ENCODE results near the gene ARL15. TPM values are rescaled to one million over a fixed set of nuclear protein-coding genes. Genes with fewer than 3 reads are reported as not detected.

ARL15 gene
- polyA plus RNA-seq, 1 of the 3 experiments (the other 2 are of a cell fraction): 6.4 TPM

- Histone ChIP-seq H3K27ac (ENCODE audit: low read depth in 2 of 2, low read length in 1 of 2) (peak overlapping the region in 1 of 2 experiments; percentile 13; a peak in 1 of 4 replicates), H3K4me3 (ENCODE audit: low read depth in 2 of 2, low read length in 1 of 2) (no peak overlapping the region), H3K36me3 (replicated peaks in 1 of 2; ENCODE audit: control insufficient read depth in 1 of 2, insufficient read depth in 2 of 2, low read length in 1 of 2) (no peaks in the 10 kb centered on the region), H3K27me3 (ENCODE audit: insufficient read depth) (no peaks in the 10 kb centered on the region), H2AFZ (ENCODE audit: low read depth) (no peak overlapping the region), H3K79me2 (ENCODE audit: insufficient read depth) (no peaks in the 10 kb centered on the region), H3K4me2 (no peak overlapping the region), H3K9ac (no peak overlapping the region), H3K4me1 (ENCODE audit: control insufficient read depth in 1 of 2, insufficient read depth in 2 of 2, low read depth in 1 of 2, low read length in 1 of 2) (peaks cover 0 to 20% of the 10 kb centered on the region in 2 experiments; a peak in 1 of 4 replicates), H3K9me3 (no peaks in the 10 kb centered on the region), H3K9me2 (no peaks in the 10 kb centered on the region; the same call in 1 of the 2 replicates), H4K20me1 (ENCODE audit: insufficient read depth) (no peaks in the 10 kb centered on the region), H3F3A (replicated peaks; ENCODE audit: insufficient read depth) (peaks cover 16% of the 10 kb centered on the region)
- ChIA-PET POLR2A (no interaction called here), CTCF (no interaction called here)
- no peak for TF ChIP-seq FOXM1 (IDR thresholded peaks at IDR 0.05; ENCODE audit: low read depth)
- TF ChIP-seq TCF12 (IDR thresholded peaks at IDR 0.05): no peak
- no peak for TF ChIP-seq MEF2A (IDR thresholded peaks at IDR 0.05; ENCODE audit: borderline replicate concordance, low read depth)
- no peak for TF ChIP-seq GABPA (IDR thresholded peaks at IDR 0.05; ENCODE audit: low read depth)
- TF ChIP-seq CHD2 (IDR thresholded peaks at IDR 0.05; ENCODE audit: low read length, partially characterized antibody): no peak
- no peak for TF ChIP-seq POLR2AphosphoS5 (IDR thresholded peaks at IDR 0.05; ENCODE audit: low read depth, low read length)
- TF ChIP-seq RXRA (IDR thresholded peaks at IDR 0.05; ENCODE audit: borderline replicate concordance, low read depth): no peak
- no peak for TF ChIP-seq REST (IDR thresholded peaks at IDR 0.05; ENCODE audit: low read depth, low read length)
- TF ChIP-seq EZH2phosphoT487 (IDR thresholded peaks at IDR 0.05; ENCODE audit: borderline replicate concordance, low read depth): no peak
- no peak for TF ChIP-seq EP300 (IDR thresholded peaks at IDR 0.05; ENCODE audit: borderline replicate concordance in 1 of 2, low read depth in 1 of 2, low read length in 1 of 2)
- TF ChIP-seq YY1 (IDR thresholded peaks at IDR 0.05; ENCODE audit: low read depth): no peak
- DNase-seq: no peak
- 98% methylated on average over 3 of the region's 3 CpGs for whole genome bisulfite sequencing (ENCODE audit: low lambda C conversion rate)
These were observed 288.1 kb downstream of the ARL15 start for GRCh38 chr5:54022223-54022622.

GRCh38 chr5:54021431-54022164 is 288.8 kb downstream of the ARL15 start:
- Histone ChIP-seq H4K20me1 (ENCODE audit: insufficient read depth) (no peaks in the 10 kb centered on the region), H3K9me3 (no peaks in the 10 kb centered on the region), H3K4me2 (no peak overlapping the region), H3K9me2 (no peaks in the 10 kb centered on the region; the same call in 1 of the 2 replicates), H3K9ac (no peak overlapping the region), H3K36me3 (replicated peaks in 1 of 2; ENCODE audit: control insufficient read depth in 1 of 2, insufficient read depth in 2 of 2, low read length in 1 of 2) (no peaks in the 10 kb centered on the region), H3F3A (replicated peaks; ENCODE audit: insufficient read depth) (peaks cover 16% of the 10 kb centered on the region), H3K27ac (ENCODE audit: low read depth in 2 of 2, low read length in 1 of 2) (peak overlapping the region in 1 of 2 experiments; percentile 13; a peak in 1 of 4 replicates), H3K4me1 (ENCODE audit: control insufficient read depth in 1 of 2, insufficient read depth in 2 of 2, low read depth in 1 of 2, low read length in 1 of 2) (peaks cover 0 to 20% of the 10 kb centered on the region in 2 experiments; a peak in 1 of 4 replicates), H3K79me2 (ENCODE audit: insufficient read depth) (no peaks in the 10 kb centered on the region), H3K4me3 (ENCODE audit: low read depth in 2 of 2, low read length in 1 of 2) (no peak overlapping the region), H2AFZ (ENCODE audit: low read depth) (no peak overlapping the region), H3K27me3 (ENCODE audit: insufficient read depth) (no peaks in the 10 kb centered on the region)
- 64% methylated on average over 5 of the region's 5 CpGs for WGBS (ENCODE audit: low lambda C conversion rate)
- DNase-seq: no peak
- CTCF ChIA-PET: interaction anchor here (0.7 kb wide), 1 partner anchor 374 kb away, joined by 3 read pairs; no protein-coding TSS in a partner anchor
- POLR2A ChIA-PET: no interaction called here
- TF ChIP-seq EP300 (IDR thresholded peaks at IDR 0.05; ENCODE audit: borderline replicate concordance in 1 of 2, low read depth in 1 of 2, low read length in 1 of 2): no peak
- TF ChIP-seq RXRA (IDR thresholded peaks at IDR 0.05; ENCODE audit: borderline replicate concordance, low read depth): no peak
- no peak for TF ChIP-seq RFX5 (IDR thresholded peaks at IDR 0.05; ENCODE audit: low read length)
- no peak for TF ChIP-seq MEF2A (IDR thresholded peaks at IDR 0.05; ENCODE audit: borderline replicate concordance, low read depth)
- no peak for TF ChIP-seq SMC3 (IDR thresholded peaks at IDR 0.05; ENCODE audit: low read depth, low read length)

Measured in SK-N-SH (cell line).